NB4 (cell line): ENCODE measurements around the gene DIDO1.
A peak's percentile ranks its signal among the peaks of the same experiment; 100 is the strongest.

Source experiments
- DNase-seq: peaks from one replicate; pipeline ENCODE4 v3.0.0; 2010; ENCODE audit warnings: low read depth
- H3K4me3 ChIP-seq: one replicate; pipeline ENCODE4 v1.5.1; 2011; ENCODE audit warnings: mild to moderate bottlenecking, low read depth, low read length, moderate library complexity
- MYC ChIP-seq: IDR thresholded peaks from 2 replicates; pipeline ENCODE4 v1.6.1; 2011; ENCODE audit warnings: low read depth, low read length
- POLR2A ChIP-seq: IDR thresholded peaks from 2 replicates; pipeline ENCODE4 v1.6.1; 2011; ENCODE audit warnings: mild to moderate bottlenecking; ENCODE audit not compliant: insufficient read length; ENCODE audit errors: extremely low read depth
- TF ChIP-seq, protein P1 (sequence below): IDR thresholded peaks from one replicate; pipeline ENCODE4 v1.5.1; 2012; ENCODE audit warnings: low read depth, low read length
- TF ChIP-seq, protein P2 (sequence below): IDR thresholded peaks from 2 replicates; pipeline ENCODE4 v1.6.1; 2011; ENCODE audit warnings: low read depth, low read length

Gene DIDO1

GRCh38 chr20:62910777-62911497, 15.4 kb downstream of the DIDO1 start:
- no peak for DNase-seq
- no peak overlapping the region for H3K4me3 ChIP-seq
- no peak for TF ChIP-seq MYC
- TF ChIP-seq, protein P1, sequence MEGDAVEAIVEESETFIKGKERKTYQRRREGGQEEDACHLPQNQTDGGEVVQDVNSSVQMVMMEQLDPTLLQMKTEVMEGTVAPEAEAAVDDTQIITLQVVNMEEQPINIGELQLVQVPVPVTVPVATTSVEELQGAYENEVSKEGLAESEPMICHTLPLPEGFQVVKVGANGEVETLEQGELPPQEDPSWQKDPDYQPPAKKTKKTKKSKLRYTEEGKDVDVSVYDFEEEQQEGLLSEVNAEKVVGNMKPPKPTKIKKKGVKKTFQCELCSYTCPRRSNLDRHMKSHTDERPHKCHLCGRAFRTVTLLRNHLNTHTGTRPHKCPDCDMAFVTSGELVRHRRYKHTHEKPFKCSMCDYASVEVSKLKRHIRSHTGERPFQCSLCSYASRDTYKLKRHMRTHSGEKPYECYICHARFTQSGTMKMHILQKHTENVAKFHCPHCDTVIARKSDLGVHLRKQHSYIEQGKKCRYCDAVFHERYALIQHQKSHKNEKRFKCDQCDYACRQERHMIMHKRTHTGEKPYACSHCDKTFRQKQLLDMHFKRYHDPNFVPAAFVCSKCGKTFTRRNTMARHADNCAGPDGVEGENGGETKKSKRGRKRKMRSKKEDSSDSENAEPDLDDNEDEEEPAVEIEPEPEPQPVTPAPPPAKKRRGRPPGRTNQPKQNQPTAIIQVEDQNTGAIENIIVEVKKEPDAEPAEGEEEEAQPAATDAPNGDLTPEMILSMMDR = no peak
- TF ChIP-seq, protein P2, sequence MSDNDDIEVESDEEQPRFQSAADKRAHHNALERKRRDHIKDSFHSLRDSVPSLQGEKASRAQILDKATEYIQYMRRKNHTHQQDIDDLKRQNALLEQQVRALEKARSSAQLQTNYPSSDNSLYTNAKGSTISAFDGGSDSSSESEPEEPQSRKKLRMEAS = no peak
- TF ChIP-seq POLR2A = no peak

GRCh38 chr20:62910217-62910766, 16.0 kb downstream of the DIDO1 start:
- no peak for DNase-seq
- no peak overlapping the region for H3K4me3 ChIP-seq
- TF ChIP-seq, protein P2 = no peak
- TF ChIP-seq POLR2A = no peak
- TF ChIP-seq MYC = no peak
- TF ChIP-seq, protein P1 = no peak

GRCh38 chr20:62908971-62909791, 17.1 kb downstream of the DIDO1 start:
- TF ChIP-seq POLR2A (no peak), MYC (no peak)
- TF ChIP-seq, protein P2 = no peak
- TF ChIP-seq, protein P1 = no peak
- H3K4me3 ChIP-seq = no peak overlapping the region
- no peak for DNase-seq

- DNase-seq = peak; percentile 44
- H3K4me3 ChIP-seq = no peak overlapping the region
- TF ChIP-seq, protein P1 = peak; percentile 57
- TF ChIP-seq MYC = no peak
Measured at GRCh38 chr20:62907384-62908317, 18.7 kb downstream of the DIDO1 start.

- TF ChIP-seq, protein P2 = no peak
- no peak for TF ChIP-seq POLR2A
- TF ChIP-seq MYC = no peak
- TF ChIP-seq, protein P1 = no peak
- DNase-seq = no peak
- H3K4me3 ChIP-seq = no peak overlapping the region
Measured at GRCh38 chr20:62906647-62907375, 19.5 kb downstream of the DIDO1 start.
